Hepatocyte (in vitro differentiated cells): Measurements from ENCODE around the gene CHCHD6. TPM values are rescaled to one million over a fixed set of nuclear protein-coding genes. Genes with fewer than 3 reads are reported as not detected.

ENCODE experiments used
- DNase-seq: peaks from one replicate; pipeline ENCODE4 v3.0.0-alpha.2; 2016; ENCODE audit warnings: low spot score
- H2AFZ ChIP-seq: fragments of 200-600 bp; sonication (generic); 2 replicates; pipeline ENCODE4 v1.6.0; 2016; ENCODE audit warnings: antibody characterized with exemption, mild to moderate bottlenecking
- H3K27ac ChIP-seq: fragments of 200-600 bp; sonication (generic); 2 replicates; pipeline ENCODE4 v1.5.1; 2016; ENCODE audit warnings: mild to moderate bottlenecking
- H3K27me3 ChIP-seq: fragments of 200-600 bp; sonication (generic); 2 replicates; pipeline ENCODE4 v1.6.1; 2016
- H3K36me3 ChIP-seq: fragments of 200-600 bp; sonication (generic); replicated peaks from 2 replicates; pipeline ENCODE4 v1.5.1; 2016; ENCODE audit warnings: low read depth; ENCODE audit not compliant: insufficient read depth
- H3K4me1 ChIP-seq: fragments of 200-600 bp; sonication (generic); 2 replicates; pipeline ENCODE4 v1.5.1; 2016; ENCODE audit warnings: mild to moderate bottlenecking, moderate library complexity; ENCODE audit not compliant: insufficient read depth
- H3K4me2 ChIP-seq: fragments of 200-600 bp; sonication (generic); 2 replicates; pipeline ENCODE4 v1.6.0; 2016
- H3K4me3 ChIP-seq: fragments of 200-600 bp; sonication (generic); 2 replicates; pipeline ENCODE4 v1.5.1; 2016; ENCODE audit warnings: mild to moderate bottlenecking
- H3K79me2 ChIP-seq: fragments of 200-600 bp; sonication (generic); 2 replicates; pipeline ENCODE4 v1.6.0; 2017; ENCODE audit warnings: mild to moderate bottlenecking
- H3K9me2 ChIP-seq: fragments of 200-600 bp; sonication (generic); replicated peaks from 2 replicates; pipeline ENCODE4 v1.6.0; 2017; ENCODE audit warnings: mild to moderate bottlenecking; ENCODE audit not compliant: insufficient read depth
- H3K9me3 ChIP-seq: fragments of 200-600 bp; sonication (generic); 2 replicates; pipeline ENCODE4 v1.5.1; 2016; ENCODE audit warnings: low read depth, mild to moderate bottlenecking
- H4K20me1 ChIP-seq: fragments of 200-600 bp; sonication (generic); 2 replicates; pipeline ENCODE4 v1.6.0; 2016; ENCODE audit warnings: mild to moderate bottlenecking; ENCODE audit not compliant: insufficient read depth, poor library complexity, severe bottlenecking
- CTCF ChIP-seq: fragments of 200-600 bp; sonication (generic); IDR thresholded peaks from 2 replicates; pipeline ENCODE4 v1.5.1; 2016; ENCODE audit warnings: antibody characterized with exemption, mild to moderate bottlenecking; ENCODE audit not compliant: poor library complexity
- EZH2 ChIP-seq: fragments of 200-600 bp; sonication (generic); IDR thresholded peaks from 2 replicates; pipeline ENCODE4 v1.6.1; 2016; ENCODE audit warnings: antibody characterized with exemption, mild to moderate bottlenecking, borderline replicate concordance
- EZH2phosphoT487 ChIP-seq: fragments of 200-600 bp; sonication (generic); IDR thresholded peaks from one replicate; pipeline ENCODE4 v1.6.1; 2018; ENCODE audit warnings: antibody characterized with exemption, mild to moderate bottlenecking, low read depth, moderate library complexity; ENCODE audit not compliant: unreplicated experiment, severe bottlenecking
- WGBS: methylation state at CpG from one replicate; pipeline ENCODE4 v1.1.6; 2016; ENCODE audit warnings: low lambda C conversion rate; ENCODE audit errors: missing lambda C conversion rate; 5-methylcytosine and 5-hydroxymethylcytosine counted together
- polyA plus RNA-seq: library from polyadenylated mRNA; unstranded; fragments of >200 nt; fragmentation: Nextera tagmentation; extraction: Ambion mirVana; gene quantifications from 2 replicates; pipeline ENCODE4 v1.2.1, GENCODE V29; 2016
- total RNA-seq: library from RNA; depleted of rRNA; stranded (reverse); fragments of >200 nt; gene quantifications from 2 replicates; pipeline ENCODE4 v1.2.3, GENCODE V29; 2014

The CHCHD6 gene
- total and polyA plus RNA-seq, 2 experiments from 2014 or later = 13.8 to 19.7 TPM

DNA sequence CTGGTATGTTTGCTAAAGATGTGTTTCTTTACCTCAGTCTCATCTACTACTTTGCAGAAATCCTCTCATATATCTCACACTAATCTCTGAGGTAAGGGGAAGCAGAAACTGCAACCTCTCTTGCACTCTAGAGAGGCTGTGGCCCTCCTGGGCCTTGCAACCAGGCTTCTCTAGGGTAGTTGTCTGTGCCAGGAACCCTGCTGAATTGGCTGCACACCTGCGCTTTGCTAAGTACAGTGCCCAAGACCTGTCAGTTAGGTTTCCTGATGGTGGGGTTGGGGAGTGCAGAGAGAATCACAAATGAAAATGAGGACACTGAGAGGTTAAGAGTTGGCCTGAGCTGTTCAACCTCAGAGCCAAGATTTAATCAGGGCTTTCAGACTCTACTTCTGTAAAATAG lies 161.7 kb downstream of the CHCHD6 start:
- no peak overlapping the region for H3K4me3 ChIP-seq
- H3K4me2 ChIP-seq = no peak overlapping the region
- H3K4me1 ChIP-seq = no peaks in the 10 kb centered on the region
- H2AFZ ChIP-seq = no peak overlapping the region
- no peaks in the 10 kb centered on the region for H4K20me1 ChIP-seq
- no peak for DNase-seq
- H3K79me2 ChIP-seq = no peaks in the 10 kb centered on the region
- H3K36me3 ChIP-seq = no peaks in the 10 kb centered on the region
- no peaks in the 10 kb centered on the region for H3K9me3 ChIP-seq
- H3K27me3 ChIP-seq = no peaks in the 10 kb centered on the region
- 96% methylated on average over 1 of the region's 1 CpG for WGBS
- no peak for TF ChIP-seq CTCF
- TF ChIP-seq EZH2phosphoT487 = no peak
- TF ChIP-seq EZH2 = no peak
- no peak overlapping the region for H3K27ac ChIP-seq
- H3K9me2 ChIP-seq = no peaks in the 10 kb centered on the region

DNA sequence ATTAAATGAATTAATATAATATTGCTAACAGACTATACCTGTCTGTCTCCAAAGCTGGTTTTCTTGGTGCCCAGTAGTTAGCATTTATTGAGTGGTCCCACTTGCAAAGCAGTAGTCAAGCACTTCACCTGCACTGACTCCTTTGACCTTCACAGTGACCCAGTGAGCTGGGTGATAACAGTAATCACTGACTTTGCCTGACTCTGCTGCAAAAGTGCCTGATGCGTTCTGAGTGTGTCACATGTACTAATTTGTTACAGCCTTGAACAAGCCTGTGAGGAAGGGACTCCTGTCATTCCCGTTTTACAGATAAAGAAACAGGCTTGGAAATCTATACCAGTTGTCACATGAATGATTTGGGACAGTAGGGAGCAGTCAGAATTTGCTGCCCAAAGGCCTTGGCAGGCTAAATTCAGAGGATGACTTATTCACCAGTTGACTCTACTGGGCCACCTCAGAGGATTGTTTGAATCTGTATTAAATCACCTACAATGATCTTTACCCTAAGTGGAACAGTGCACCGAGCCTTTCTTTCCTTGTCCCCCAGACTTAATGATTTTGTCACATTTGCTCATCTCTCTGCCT lies 162.2 kb downstream of the CHCHD6 start:
- TF ChIP-seq EZH2phosphoT487 = no peak
- TF ChIP-seq CTCF = no peak
- TF ChIP-seq EZH2 = no peak
- Histone ChIP-seq H3K79me2 (no peaks in the 10 kb centered on the region), H3K9me2 (no peaks in the 10 kb centered on the region), H3K27me3 (no peaks in the 10 kb centered on the region), H3K4me2 (no peak overlapping the region), H3K9me3 (no peaks in the 10 kb centered on the region), H3K36me3 (no peaks in the 10 kb centered on the region), H3K4me1 (no peaks in the 10 kb centered on the region), H4K20me1 (no peaks in the 10 kb centered on the region), H2AFZ (no peak overlapping the region), H3K4me3 (no peak overlapping the region), H3K27ac (no peak overlapping the region)
- no peak for DNase-seq
- WGBS = 65% methylated on average over 3 of the region's 3 CpGs

DNA sequence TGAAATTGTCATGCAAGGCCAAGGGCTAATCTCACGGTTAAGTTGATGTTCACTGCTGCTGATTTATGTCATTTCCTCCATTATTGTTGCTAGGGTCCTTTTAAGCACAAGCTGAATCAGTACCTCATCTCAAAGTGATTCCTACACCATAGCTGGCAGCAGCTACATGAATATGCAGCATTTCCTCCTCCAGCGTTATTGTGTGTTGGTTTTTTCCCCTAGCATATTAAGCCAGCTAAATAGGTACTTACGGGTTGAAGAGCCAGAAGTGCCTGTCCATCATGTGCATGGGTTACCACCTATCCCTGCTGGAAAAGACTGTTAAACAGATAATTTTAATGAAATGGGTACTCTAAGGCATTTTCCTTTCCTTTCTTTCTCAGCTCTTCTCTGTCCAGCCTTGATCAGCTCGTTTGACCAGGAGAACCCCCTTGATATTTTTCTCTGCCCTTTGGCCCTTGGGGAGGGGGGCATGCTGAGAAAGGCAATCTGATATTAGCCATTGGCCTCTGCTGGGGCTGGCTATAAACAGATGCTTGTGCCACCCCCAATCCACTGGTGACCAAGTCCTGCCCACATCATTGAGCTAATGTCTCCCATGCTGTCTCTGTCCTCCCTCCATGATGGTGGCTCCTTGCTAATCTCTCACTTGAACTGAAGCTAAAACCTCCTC lies 163.3 kb downstream of the CHCHD6 start:
- no peak overlapping the region for H3K27ac ChIP-seq
- DNase-seq = no peak
- H3K36me3 ChIP-seq = no peaks in the 10 kb centered on the region
- no peaks in the 10 kb centered on the region for H3K4me1 ChIP-seq
- H3K4me2 ChIP-seq = no peak overlapping the region
- H3K79me2 ChIP-seq = no peaks in the 10 kb centered on the region
- WGBS = 85% methylated on average over 4 of the region's 4 CpGs
- H3K4me3 ChIP-seq = no peak overlapping the region
- no peaks in the 10 kb centered on the region for H3K9me3 ChIP-seq
- H3K27me3 ChIP-seq = no peaks in the 10 kb centered on the region
- no peak for TF ChIP-seq EZH2
- TF ChIP-seq CTCF = no peak
- TF ChIP-seq EZH2phosphoT487 = no peak
- no peaks in the 10 kb centered on the region for H3K9me2 ChIP-seq
- H2AFZ ChIP-seq = no peak overlapping the region
- no peaks in the 10 kb centered on the region for H4K20me1 ChIP-seq
